HCT116 (cell line): ENCODE data around the gene CELA2A. TPM values are rescaled to one million over a fixed set of nuclear protein-coding genes. Genes with fewer than 3 reads are reported as not detected.

Source experiments
- ATAC-seq: fragments of 200-7000 bp; cut with Tn5 transposase; 2 replicates; pipeline ENCODE4 v1.9.1; 2020; ENCODE audit warnings: mild to moderate bottlenecking, moderate library complexity
- BruUV-seq: library from RNA; stranded (reverse); fragments of 400-500 nt; replicated peaks from 2 replicates; lab custom pipeline; 2021; lab: Mats Ljungman, UMichigan
- CTCF ChIA-PET: fragments of 300-600 bp; sonication (Branson Sonifier 250); formaldehyde crosslinking; loops from one replicate; lab custom pipeline; 2021; ENCODE audit warnings: antibody characterized with exemption; lab: Charles Lee
- POLR2A ChIA-PET: fragments of 300-600, 350-600 bp; sonication (Branson Sonifier 250); formaldehyde crosslinking; loops from one replicate; lab custom pipeline; 2021; ENCODE audit warnings: antibody characterized with exemption; lab: Charles Lee
- RAD21 ChIA-PET, 2 experiments: fragments of 300-600 bp; sonication (Branson Sonifier 250); formaldehyde crosslinking; loops; one replicate each; lab custom pipeline; 2023; ENCODE audit warnings: low total read pairs in 2 of 2; ENCODE audit not compliant: uncharacterized antibody in 2 of 2, unreplicated experiment in 2 of 2, low non-redundant PET in 1 of 2; lab: Charles Lee
- DNase-seq: peaks from one replicate; pipeline ENCODE4 v3.0.0-alpha.2; 2010; ENCODE audit warnings: low read depth, low spot score
- H2AFZ ChIP-seq: fragments of 200-600 bp; shearing (Covaris generic), sonication (generic); 2 replicates; pipeline ENCODE4 v1.6.1; 2017; ENCODE audit warnings: low read depth, mixed run types, mixed read lengths, antibody characterized with exemption, low read length; ENCODE audit not compliant: poor library complexity, severe bottlenecking
- H3K27ac ChIP-seq: 2 replicates; pipeline ENCODE4 v1.5.1; 2012; ENCODE audit warnings: low read depth, low read length
- H3K27me3 ChIP-seq: fragments of 200-600 bp; sonication (generic); 2 replicates; pipeline ENCODE4 v1.6.1; 2016; ENCODE audit warnings: mixed run types, low read length, mixed read lengths; ENCODE audit not compliant: insufficient read depth
- H3K36me3 ChIP-seq, 2 experiments: fragments of 200-500 bp in 1 of 2; fragments of 200-600 bp in 1 of 2; sonication (Bioruptor generic) in 1 of 2; sonication (generic) in 1 of 2; 2 replicates each; pipeline versions ENCODE4 v1.5.1 to v1.6.1; 2014 to 2016; ENCODE audit warnings: low read length in 2 of 2, inconsistent platforms in 1 of 2, mixed read lengths in 1 of 2, mixed run types in 1 of 2; ENCODE audit not compliant: insufficient read depth in 2 of 2, control insufficient read depth in 1 of 2
- H3K4me1 ChIP-seq, 2 experiments: fragments of 200-600 bp in 1 of 2; sonication (generic) in 1 of 2; 2 replicates each; pipeline versions ENCODE4 v1.5.1 to v1.6.1; 2012 to 2017; ENCODE audit warnings: low read length in 2 of 2, inconsistent platforms in 1 of 2, mild to moderate bottlenecking in 1 of 2, mixed read lengths in 1 of 2, mixed run types in 1 of 2, moderate library complexity in 1 of 2; ENCODE audit not compliant: insufficient read depth in 2 of 2, control insufficient read depth in 1 of 2
- H3K4me2 ChIP-seq: fragments of 200-600 bp; sonication (generic); 2 replicates; pipeline ENCODE4 v1.6.1; 2017; ENCODE audit warnings: mixed run types, low read length, mixed read lengths
- H3K4me3 ChIP-seq, 2 experiments: fragments of 200-600 bp in 1 of 2; sonication (generic) in 1 of 2; replicated peaks in 1 of 2; 2 replicates each; pipeline ENCODE4 v1.5.1; 2011 to 2016; ENCODE audit warnings: low read length in 2 of 2, control low read depth in 1 of 2, low read depth in 1 of 2, mild to moderate bottlenecking in 1 of 2, mixed read lengths in 1 of 2, mixed run types in 1 of 2
- H3K79me2 ChIP-seq: fragments of 200-600 bp; sonication (generic); 2 replicates; pipeline ENCODE4 v1.6.1; 2017; ENCODE audit warnings: mild to moderate bottlenecking, mixed run types, low read length, moderate library complexity, mixed read lengths; ENCODE audit not compliant: insufficient read depth
- H3K9ac ChIP-seq: fragments of 200-600 bp; sonication (generic); 2 replicates; pipeline ENCODE4 v1.6.1; 2016; ENCODE audit warnings: low read length, mixed read lengths
- H3K9me2 ChIP-seq: fragments of 200-600 bp; sonication (generic), shearing (Covaris generic); 2 replicates; pipeline ENCODE4 v1.6.1; 2017; ENCODE audit warnings: mixed run types, mild to moderate bottlenecking, moderate library complexity; ENCODE audit not compliant: insufficient read depth
- H3K9me3 ChIP-seq, 2 experiments: fragments of 200-500 bp in 1 of 2; fragments of 200-600 bp in 1 of 2; sonication (Bioruptor generic) in 1 of 2; sonication (generic) in 1 of 2; 2 replicates each; pipeline ENCODE4 v1.6.1; 2014 to 2017; ENCODE audit warnings: low read length in 2 of 2, mixed read lengths in 2 of 2, inconsistent platforms in 1 of 2, low read depth in 1 of 2, mild to moderate bottlenecking in 1 of 2, mixed run types in 1 of 2, moderate library complexity in 1 of 2; ENCODE audit not compliant: control insufficient read depth in 1 of 2, insufficient read depth in 1 of 2
- H4K20me1 ChIP-seq: fragments of 200-600 bp; sonication (generic), shearing (Covaris generic); 2 replicates; pipeline ENCODE4 v1.6.1; 2017; ENCODE audit warnings: mixed run types, mild to moderate bottlenecking, moderate library complexity; ENCODE audit not compliant: insufficient read depth
- EGR1 ChIP-seq: IDR thresholded peaks from 2 replicates; pipeline ENCODE4 v1.6.1; 2012; ENCODE audit warnings: low read depth
- ELF1 ChIP-seq: IDR thresholded peaks from 2 replicates; pipeline ENCODE4 v1.6.1; 2012; ENCODE audit warnings: low read depth, borderline replicate concordance
- EZH2phosphoT487 ChIP-seq: fragments of 200-600 bp; IDR thresholded peaks from 2 replicates; pipeline ENCODE4 v1.6.1; 2018; ENCODE audit warnings: antibody characterized with exemption, borderline replicate concordance
- MAX ChIP-seq: IDR thresholded peaks from 2 replicates; pipeline ENCODE4 v1.6.1; 2012
- SP1 ChIP-seq: IDR thresholded peaks from 2 replicates; pipeline ENCODE4 v1.6.1; 2012; ENCODE audit warnings: low read depth
- SRF ChIP-seq: IDR thresholded peaks from 2 replicates; pipeline ENCODE4 v1.6.1; 2012; ENCODE audit warnings: low read depth
- TCF7L2 ChIP-seq: IDR thresholded peaks from 2 replicates; pipeline ENCODE4 v1.7.0; 2011; ENCODE audit warnings: borderline replicate concordance, inconsistent platforms; ENCODE audit not compliant: insufficient read depth, insufficient read length; ENCODE audit errors: extremely low read depth
- intact Hi-C: fragments of 100-400 bp; cut with micrococcal nuclease; formaldehyde crosslinking; loops from 2 replicates; pipeline ENCODE4 v1.10.0; 2022
- total RNA-seq: library from RNA; stranded (reverse); gene quantifications from one replicate; pipeline ENCODE4 v1.2.1, GENCODE V29; 2021; ENCODE audit not compliant: unreplicated experiment

Gene CELA2A
- total RNA-seq, 1 experiment from 2014 or later, result 1.6 TPM

DNA sequence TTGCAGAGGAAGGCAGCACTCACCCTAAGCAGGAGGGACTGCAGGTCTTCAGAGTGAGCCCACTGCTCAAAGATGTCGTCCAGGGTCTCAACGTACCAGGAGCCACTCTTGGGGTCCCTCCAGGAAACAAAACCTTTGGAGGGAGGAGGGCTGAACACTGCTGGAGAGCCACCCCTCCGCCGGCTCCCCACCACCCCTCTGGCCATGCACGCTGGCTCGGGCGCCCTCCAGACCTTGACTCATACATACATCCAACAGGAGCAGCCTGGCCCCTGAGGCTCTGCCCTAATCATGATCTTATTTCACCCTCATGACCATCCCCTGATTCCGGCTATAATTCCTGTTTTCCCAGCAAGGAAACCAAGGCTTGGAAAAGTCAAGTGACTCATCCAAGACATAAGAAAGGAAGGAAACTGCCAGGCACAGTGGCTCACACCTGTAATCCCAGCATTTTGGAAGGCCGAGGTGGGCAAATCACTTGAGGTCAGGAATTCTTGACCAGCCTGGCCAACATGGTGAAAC, 37.4 kb downstream of the CELA2A start:
- Histone ChIP-seq H3K4me3 (no peak overlapping the region), H3K4me2 (no peak overlapping the region), H2AFZ (no peak overlapping the region), H3K79me2 (no peaks in the 10 kb centered on the region), H4K20me1 (no peaks in the 10 kb centered on the region), H3K27me3 (no peaks in the 10 kb centered on the region), H3K4me1 (no peaks in the 10 kb centered on the region), H3K27ac (no peak overlapping the region), H3K36me3 (no peaks in the 10 kb centered on the region), H3K9me2 (no peaks in the 10 kb centered on the region), H3K9me3 (no peaks in the 10 kb centered on the region), H3K9ac (no peak overlapping the region)
- CTCF ChIA-PET, result interaction anchor here (0.7 kb wide), 1 partner anchor 170 kb away, joined by 3 read pairs; no protein-coding TSS in a partner anchor
- BruUV-seq, result no TSS peak
- TF ChIP-seq TCF7L2, result no peak
- ATAC-seq, result no peak
- DNase-seq, result no peak
- RAD21 ChIA-PET, result no interaction called here
- POLR2A ChIA-PET, result no interaction called here
- intact Hi-C loops, result no loop called here

DNA sequence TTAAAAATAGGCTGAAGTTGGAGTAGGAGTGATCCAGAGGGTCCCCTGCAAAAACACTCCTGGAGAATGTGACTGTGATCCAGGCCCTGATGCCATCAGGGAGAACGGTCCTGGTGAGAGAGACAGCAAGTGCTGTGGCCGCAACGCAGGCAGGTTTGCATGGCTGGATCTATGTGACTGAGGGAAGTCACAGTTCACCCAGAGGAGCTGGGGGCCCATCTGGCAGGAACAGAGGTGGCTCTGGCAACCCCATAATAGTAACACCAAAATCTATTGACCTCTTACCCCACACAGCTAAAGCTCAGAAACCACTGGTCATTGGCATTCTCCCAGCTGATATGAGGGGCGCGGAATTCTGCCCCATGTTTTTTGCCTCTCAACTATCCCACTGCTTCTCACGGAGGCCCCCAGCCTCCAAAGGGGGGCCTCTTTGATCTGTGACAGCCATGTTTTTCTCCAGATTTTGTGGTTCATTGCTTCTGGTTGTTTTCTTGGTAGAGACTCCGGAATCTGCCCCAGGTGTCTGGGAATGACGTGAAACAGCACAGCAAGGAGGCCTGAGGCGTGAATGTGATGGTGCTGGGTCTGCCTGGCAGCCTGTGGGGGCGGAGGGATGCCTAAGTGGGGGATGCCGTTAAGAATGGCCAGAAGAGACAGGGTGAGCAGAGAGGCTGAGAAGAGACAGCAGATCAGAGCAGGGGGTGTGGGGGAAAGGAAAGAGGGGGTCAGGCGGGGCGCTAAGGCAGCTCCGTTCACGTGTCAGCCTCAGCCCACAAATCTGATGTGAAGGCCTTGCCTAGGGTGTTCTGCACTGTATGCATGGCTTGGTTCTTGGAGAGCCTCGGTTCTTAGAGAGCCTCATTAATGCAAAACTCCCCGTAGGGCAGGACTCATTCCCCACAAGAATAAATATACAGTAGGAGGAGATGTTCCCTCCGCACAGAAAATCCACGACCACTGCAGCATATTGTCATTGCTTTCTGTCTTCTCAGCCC, 43.9 kb downstream of the CELA2A start:
- ChIA-PET CTCF (interaction anchor here (1.1 kb wide), 1 partner anchor 372 kb away, joined by 5 read pairs; no protein-coding TSS in a partner anchor), POLR2A (no interaction called here), RAD21 (no interaction called here)
- no peaks in the 10 kb centered on the region for H3K36me3 ChIP-seq
- no peak overlapping the region for H3K4me3 ChIP-seq
- no peaks in the 10 kb centered on the region for H3K4me1 ChIP-seq
- H2AFZ ChIP-seq, result no peak overlapping the region
- ATAC-seq, result no peak
- no peaks in the 10 kb centered on the region for H3K9me3 ChIP-seq
- TF ChIP-seq ELF1 (no peak), EZH2phosphoT487 (no peak), SP1 (no peak), EGR1 (no peak), SRF (no peak), MAX (no peak)
- BruUV-seq, result no TSS peak
- intact Hi-C loops, result loop anchor here (1.0 kb wide), 1 partner anchor 177 kb away; no protein-coding TSS in a partner anchor
- no peak overlapping the region for H3K9ac ChIP-seq
- H4K20me1 ChIP-seq, result no peaks in the 10 kb centered on the region
- H3K4me2 ChIP-seq, result no peak overlapping the region
- no peak for DNase-seq
- no peaks in the 10 kb centered on the region for H3K79me2 ChIP-seq
- H3K9me2 ChIP-seq, result no peaks in the 10 kb centered on the region
- H3K27ac ChIP-seq, result no peak overlapping the region
- H3K27me3 ChIP-seq, result no peaks in the 10 kb centered on the region
